H9 (cell line): Measurements from ENCODE around the gene MYH14. TPM values are rescaled to one million over a fixed set of nuclear protein-coding genes. Genes with fewer than 3 reads are reported as not detected.

Experiments used
- DNase-seq: peaks from one replicate; pipeline ENCODE4 v3.0.0-alpha.2; 2017
- H2AFZ ChIP-seq: one replicate; pipeline ENCODE4 v1.6.1; 2013; ENCODE audit warnings: mild to moderate bottlenecking, low read length, control low read depth, moderate library complexity
- H2AK5ac ChIP-seq: 2 replicates; pipeline ENCODE4 v1.6.1; 2013; ENCODE audit warnings: low read length, control low read depth, mixed read lengths; ENCODE audit not compliant: insufficient read length
- H2BK120ac ChIP-seq: one replicate; pipeline ENCODE4 v1.6.1; 2013; ENCODE audit warnings: low read depth, mild to moderate bottlenecking, low read length, control low read depth, inconsistent platforms; ENCODE audit not compliant: poor library complexity, severe bottlenecking
- H2BK12ac ChIP-seq: 2 replicates; pipeline ENCODE4 v1.6.1; 2013; ENCODE audit warnings: low read length, control low read depth, mixed read lengths, low read depth; ENCODE audit not compliant: insufficient read length
- H2BK15ac ChIP-seq: 2 replicates; pipeline ENCODE4 v1.6.1; 2013; ENCODE audit warnings: low read depth, low read length, control low read depth
- H2BK20ac ChIP-seq: one replicate; pipeline ENCODE4 v1.6.1; 2013; ENCODE audit warnings: low read depth, mild to moderate bottlenecking, low read length, control low read depth, inconsistent platforms; ENCODE audit not compliant: poor library complexity, severe bottlenecking
- H2BK5ac ChIP-seq: 2 replicates; pipeline ENCODE4 v1.6.1; 2013; ENCODE audit warnings: low read length, control low read depth, mixed read lengths; ENCODE audit not compliant: insufficient read length
- H3K14ac ChIP-seq: 2 replicates; pipeline ENCODE4 v1.6.1; 2013; ENCODE audit warnings: low read length, control low read depth; ENCODE audit not compliant: insufficient read depth
- H3K18ac ChIP-seq: 2 replicates; pipeline ENCODE4 v1.6.1; 2013; ENCODE audit warnings: low read depth, mild to moderate bottlenecking, mixed read lengths, low read length, control low read depth; ENCODE audit not compliant: insufficient read length
- H3K23ac ChIP-seq: 2 replicates; pipeline ENCODE4 v1.6.1; 2013; ENCODE audit warnings: low read length, control low read depth, mixed read lengths, low read depth; ENCODE audit not compliant: insufficient read length
- H3K23me2 ChIP-seq: 2 replicates; pipeline ENCODE4 v1.6.1; 2013; ENCODE audit warnings: low read depth, mild to moderate bottlenecking, mixed read lengths, low read length, control low read depth; ENCODE audit not compliant: insufficient read length, poor library complexity, severe bottlenecking
- H3K27ac ChIP-seq: 2 replicates; pipeline ENCODE4 v1.5.1; 2013; ENCODE audit warnings: low read length, control low read depth, mixed read lengths, low read depth; ENCODE audit not compliant: insufficient read length
- H3K27me3 ChIP-seq: 2 replicates; pipeline ENCODE4 v1.6.1; 2013; ENCODE audit warnings: low read length, control low read depth, inconsistent platforms; ENCODE audit not compliant: insufficient read depth
- H3K4ac ChIP-seq: 2 replicates; pipeline ENCODE4 v1.6.1; 2013; ENCODE audit warnings: low read depth, mild to moderate bottlenecking, control low read depth, inconsistent platforms, low read length, moderate library complexity
- H3K4me1 ChIP-seq: 2 replicates; pipeline ENCODE4 v1.6.1; 2013; ENCODE audit warnings: low read length, control low read depth, inconsistent platforms; ENCODE audit not compliant: insufficient read depth
- H3K4me2 ChIP-seq: 2 replicates; pipeline ENCODE4 v1.6.1; 2013; ENCODE audit warnings: low read length, control low read depth, mixed read lengths; ENCODE audit not compliant: insufficient read length, insufficient read depth
- H3K56ac ChIP-seq: 2 replicates; pipeline ENCODE4 v1.6.1; 2013; ENCODE audit warnings: low read depth, mild to moderate bottlenecking, mixed read lengths, low read length, control low read depth; ENCODE audit not compliant: insufficient read length
- H3K79me1 ChIP-seq: 2 replicates; pipeline ENCODE4 v1.6.1; 2013; ENCODE audit warnings: low read depth, mild to moderate bottlenecking, moderate library complexity, low read length, control low read depth, inconsistent platforms; ENCODE audit not compliant: insufficient read depth, poor library complexity, severe bottlenecking
- H3K79me2 ChIP-seq: 2 replicates; pipeline ENCODE4 v1.6.1; 2013; ENCODE audit warnings: low read length, control low read depth, inconsistent platforms; ENCODE audit not compliant: insufficient read depth
- H3K9ac ChIP-seq: 2 replicates; pipeline ENCODE4 v1.6.1; 2013; ENCODE audit warnings: low read length, control low read depth, mixed read lengths; ENCODE audit not compliant: insufficient read length; ENCODE audit errors: extremely low read depth
- H3K9me3 ChIP-seq: one replicate; pipeline ENCODE4 v1.6.1; 2013; ENCODE audit warnings: low read depth, low read length, inconsistent platforms; ENCODE audit not compliant: control insufficient read depth
- H3T11ph ChIP-seq: one replicate; pipeline ENCODE4 v1.6.1; 2013; ENCODE audit warnings: mild to moderate bottlenecking, low read length, control low read depth, inconsistent platforms
- H4K20me1 ChIP-seq: one replicate; pipeline ENCODE4 v1.6.1; 2013; ENCODE audit not compliant: control insufficient read depth, insufficient read length, insufficient read depth
- H4K5ac ChIP-seq: 2 replicates; pipeline ENCODE4 v1.6.1; 2013; ENCODE audit warnings: low read depth, mild to moderate bottlenecking, mixed read lengths, low read length, control low read depth; ENCODE audit not compliant: insufficient read length
- H4K8ac ChIP-seq: replicated peaks from 2 replicates; pipeline ENCODE4 v1.6.1; 2013; ENCODE audit warnings: low read length, control low read depth, mixed read lengths, low read depth; ENCODE audit not compliant: insufficient read length
- H4K91ac ChIP-seq: 2 replicates; pipeline ENCODE4 v1.6.1; 2013; ENCODE audit warnings: low read depth, mild to moderate bottlenecking, moderate library complexity, mixed read lengths, low read length, control low read depth; ENCODE audit not compliant: insufficient read length
- H3K27ac Mint-ChIP-seq, 3 experiments: 2 replicates in 2 of 3; 3 replicates in 1 of 3; pipeline ENCODE4 v1.8.0; 2020 to 2021; ENCODE audit warnings: mixed read lengths in 3 of 3, mild to moderate bottlenecking in 1 of 3, moderate library complexity in 1 of 3
- H3K27me3 Mint-ChIP-seq: 2 replicates; pipeline ENCODE4 v1.8.0; 2021; ENCODE audit warnings: low read depth, mild to moderate bottlenecking, moderate library complexity, mixed read lengths
- H3K36me3 Mint-ChIP-seq, 3 experiments: 2 replicates in 2 of 3; 3 replicates in 1 of 3; pipeline ENCODE4 v1.8.0; 2020 to 2021; ENCODE audit warnings: low read depth in 3 of 3, mixed read lengths in 3 of 3; ENCODE audit not compliant: insufficient read depth in 1 of 3
- H3K4me1 Mint-ChIP-seq, 2 experiments: 2 replicates each; pipeline ENCODE4 v1.8.0; 2020; ENCODE audit warnings: mixed read lengths in 2 of 2
- H3K4me3 Mint-ChIP-seq, 2 experiments: 2 replicates in 1 of 2; 3 replicates in 1 of 2; pipeline ENCODE4 v1.8.0; 2020 to 2021; ENCODE audit warnings: mild to moderate bottlenecking in 2 of 2, mixed read lengths in 2 of 2, moderate library complexity in 1 of 2
- H3K9me3 Mint-ChIP-seq, 2 experiments: 2 replicates in 1 of 2; 3 replicates in 1 of 2; pipeline ENCODE4 v1.8.0; 2020; ENCODE audit warnings: mild to moderate bottlenecking in 2 of 2, mixed read lengths in 2 of 2, moderate library complexity in 1 of 2
- CTCF ChIP-seq: fragments of 200-600 bp; sonication (generic); conservative IDR thresholded peaks from 3 replicates; pipeline ENCODE4 v1.8.0; 2021; ENCODE audit warnings: antibody characterized with exemption, mild to moderate bottlenecking
- WGBS: extraction: QIAGEN DNeasy Blood & Tissue Kit; methylation state at CpG from one replicate; pipeline ENCODE4 v1.1.7; 2013; ENCODE audit warnings: missing lambda C conversion rate, low lambda C conversion rate, mixed read lengths; ENCODE audit not compliant: insufficient read length; ENCODE audit errors: extremely low coverage; 5-methylcytosine and 5-hydroxymethylcytosine counted together
- total RNA-seq: library from RNA; stranded (reverse); gene quantifications from 2 replicates; pipeline ENCODE4 v1.2.1, GENCODE V29; 2021

MYH14 gene
- total RNA-seq, 1 experiment from 2014 or later: 27.7 TPM

GRCh38 chr19:50215820-50216219 is 12.4 kb downstream of the MYH14 start:
- H3K36me3 Mint-ChIP-seq: peaks cover 16 to 34% (median 30%) of the 10 kb centered on the region in 3 experiments

More at GRCh38 chr19:50215820-50216219, 12.4 kb downstream of the MYH14 start:
- Histone ChIP-seq H4K20me1 (no peaks in the 10 kb centered on the region), H4K8ac (no peak overlapping the region), H2AK5ac (no peak overlapping the region), H3K79me1 (no peaks in the 10 kb centered on the region), H3K56ac (no peak overlapping the region), H3T11ph (no peak overlapping the region), H3K23me2 (no peaks in the 10 kb centered on the region), H2BK120ac (no peak overlapping the region), H3K23ac (no peak overlapping the region), H3K9me3 (no peaks in the 10 kb centered on the region), H2BK15ac (no peak overlapping the region), H3K4me2 (no peak overlapping the region), H4K5ac (no peak overlapping the region), H2AFZ (no peak overlapping the region), H3K27ac (no peak overlapping the region), H4K91ac (no peak overlapping the region), H2BK20ac (no peak overlapping the region), H2BK12ac (no peak overlapping the region), H3K79me2 (no peaks in the 10 kb centered on the region), H3K14ac (no peak overlapping the region), H3K4me1 (no peaks in the 10 kb centered on the region; the same call in 1 of the 2 replicates), H3K4ac (no peak overlapping the region), H3K9ac (no peak overlapping the region), H3K18ac (no peak overlapping the region), H2BK5ac (no peak overlapping the region), H3K27me3 (no peaks in the 10 kb centered on the region)
- H3K27ac Mint-ChIP-seq: peak overlapping the region in 1 of 3 experiments; percentile 91; a peak in 1 of 7 replicates
- no peak overlapping the region for H3K4me3 Mint-ChIP-seq
- no peaks in the 10 kb centered on the region; the same call in 1 of the 2 replicates for H3K27me3 Mint-ChIP-seq
- no peak for TF ChIP-seq CTCF
- WGBS: no CpG with 5 or more reads among the region's 3 CpGs
- H3K9me3 Mint-ChIP-seq: peaks cover 0 to 3% of the 10 kb centered on the region in 2 experiments; a peak in 2 of 5 replicates
- peaks cover 10 to 16% of the 10 kb centered on the region in 2 experiments; a peak in 3 of 4 replicates for H3K4me1 Mint-ChIP-seq
- no peak for DNase-seq
